Cerebellar nuclear complex (tissue), 1 donor: ENCODE data around the gene BCL2.

ENCODE experiments used
- DNase-seq, 2 experiments: peaks; one replicate each; lab custom pipeline; 2025; lab: John Stamatoyannopoulos, UW

The BCL2 gene

DNA sequence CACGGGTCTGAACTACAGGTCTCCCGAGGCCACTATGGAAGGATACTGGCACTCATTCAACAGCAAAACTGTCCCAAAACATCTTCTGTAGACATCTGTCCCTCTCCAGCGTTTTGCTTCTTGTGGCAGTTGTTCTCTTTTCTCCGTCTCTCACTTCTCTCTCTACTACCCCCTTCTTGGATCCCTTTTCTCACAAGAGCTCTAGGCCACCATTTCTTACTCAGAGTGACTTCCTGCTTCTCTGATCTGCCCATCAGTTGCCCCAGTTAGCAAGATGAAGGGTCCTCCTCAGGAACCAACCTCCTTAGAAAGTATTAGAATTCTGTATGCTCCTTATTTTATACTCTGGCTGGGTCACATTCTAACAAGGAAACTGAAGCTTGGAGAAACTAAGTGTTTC lies 32.6 kb downstream of the BCL2 start:
- DNase-seq: no peak

DNA sequence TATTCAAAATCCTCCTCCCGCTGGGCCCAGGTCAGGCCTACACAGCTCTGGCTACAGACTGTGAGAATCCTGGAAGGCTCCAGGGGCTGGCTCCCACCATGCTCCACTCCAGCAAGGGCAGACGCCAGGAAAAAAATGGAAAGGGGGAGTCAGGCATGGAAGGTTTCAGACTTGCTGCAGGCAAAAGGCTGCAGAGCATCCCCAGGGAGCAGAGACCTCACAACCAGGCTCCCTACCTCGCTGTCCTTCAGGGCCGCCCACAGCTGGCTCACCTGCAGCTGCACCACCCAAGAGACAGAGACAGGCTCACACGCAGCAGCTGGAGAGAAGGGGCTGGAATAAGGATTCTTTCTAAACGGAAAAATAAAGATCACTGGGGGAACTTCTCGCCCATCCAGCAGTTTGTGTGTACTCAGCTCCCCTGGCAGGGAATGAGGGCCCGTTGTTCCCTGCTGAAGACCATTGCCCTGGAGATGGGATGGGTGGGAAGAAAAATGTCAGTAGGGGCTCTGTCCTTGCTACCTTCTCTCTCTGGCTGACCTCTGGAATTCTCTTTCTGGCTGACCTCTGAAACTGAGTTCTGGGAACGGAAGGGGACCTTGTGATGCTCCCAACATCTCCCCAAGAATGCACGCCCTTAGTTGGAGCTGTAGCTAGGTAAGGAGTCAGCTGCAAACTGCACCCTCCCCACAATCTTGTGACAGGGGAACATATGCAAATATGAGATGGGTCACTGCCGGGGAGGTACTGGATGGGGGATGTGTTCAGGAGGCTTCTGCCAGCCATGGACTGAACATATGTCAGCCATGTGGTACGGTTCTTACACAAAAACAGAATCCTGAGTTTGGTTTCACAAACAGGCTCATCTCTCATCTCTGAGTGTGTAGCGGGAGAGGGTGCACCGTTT lies 34.5 kb downstream of the BCL2 start:
- DNase-seq: no peak

DNA sequence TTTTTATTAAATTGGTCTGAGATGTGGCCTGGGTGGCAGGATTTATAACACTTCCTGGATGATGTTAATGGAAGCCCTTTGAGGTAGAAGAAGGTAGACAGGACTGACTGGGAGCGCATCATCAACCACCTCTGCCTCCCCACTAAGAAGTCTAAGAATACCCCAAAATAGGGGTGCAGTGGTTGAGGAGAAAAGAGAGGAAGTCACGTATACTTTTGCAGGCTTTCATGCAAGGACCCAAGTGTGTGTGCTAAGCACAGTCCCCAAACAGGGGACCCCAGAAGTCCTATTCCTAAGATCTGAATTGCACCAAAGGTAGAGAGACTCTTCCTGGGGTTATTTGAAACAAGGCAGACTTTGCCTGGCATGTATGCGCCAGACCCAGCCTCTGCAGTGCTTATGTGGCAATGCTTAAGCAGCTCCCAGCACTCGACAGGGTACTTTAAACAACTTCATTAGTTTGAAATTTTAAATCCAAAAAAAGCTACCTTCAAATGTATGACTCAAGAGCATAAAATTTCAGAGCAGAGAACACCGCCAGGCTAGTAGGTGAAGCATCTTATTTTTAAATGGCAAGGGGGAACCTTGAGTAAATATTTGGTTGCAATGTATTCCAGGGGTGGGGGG lies 35.3 kb downstream of the BCL2 start:
- no peak for DNase-seq

DNA sequence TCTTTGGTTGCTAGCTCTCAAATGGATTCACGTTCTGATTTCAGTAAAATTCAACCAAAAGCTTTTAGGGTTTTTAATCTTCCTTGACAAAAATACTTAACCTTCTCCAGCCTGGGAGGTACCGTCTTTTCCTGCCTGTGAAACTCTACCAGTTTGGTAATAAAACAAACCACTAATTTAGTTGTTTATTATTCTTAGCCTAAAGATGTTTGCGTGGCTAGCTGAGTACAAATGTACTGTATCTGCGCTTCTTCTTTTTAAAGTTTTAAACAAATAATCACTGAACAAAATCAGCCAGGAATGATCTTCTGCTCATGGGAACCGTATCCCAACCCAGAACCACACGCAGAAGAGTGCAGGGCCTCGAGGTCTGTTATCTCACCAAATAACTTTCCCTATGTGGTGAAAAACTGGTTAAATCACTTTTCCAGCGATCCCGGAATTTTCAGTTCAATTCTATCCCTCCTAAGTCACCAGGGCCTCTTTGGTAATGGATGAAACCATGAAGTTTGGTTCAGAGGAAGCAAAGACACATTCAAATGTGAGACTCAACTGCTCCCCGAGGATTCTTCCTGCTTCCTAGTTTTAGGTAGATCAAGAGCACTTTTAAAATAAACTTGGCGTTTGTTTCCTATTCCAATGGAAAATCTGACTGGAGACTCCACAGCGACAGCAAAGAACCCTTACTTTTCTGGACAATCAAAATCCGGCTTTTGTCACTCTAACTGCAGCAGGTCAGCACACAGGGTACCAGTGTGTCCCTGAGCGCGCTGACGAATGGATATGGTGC lies 36.1 kb downstream of the BCL2 start:
- DNase-seq: no peak

DNA sequence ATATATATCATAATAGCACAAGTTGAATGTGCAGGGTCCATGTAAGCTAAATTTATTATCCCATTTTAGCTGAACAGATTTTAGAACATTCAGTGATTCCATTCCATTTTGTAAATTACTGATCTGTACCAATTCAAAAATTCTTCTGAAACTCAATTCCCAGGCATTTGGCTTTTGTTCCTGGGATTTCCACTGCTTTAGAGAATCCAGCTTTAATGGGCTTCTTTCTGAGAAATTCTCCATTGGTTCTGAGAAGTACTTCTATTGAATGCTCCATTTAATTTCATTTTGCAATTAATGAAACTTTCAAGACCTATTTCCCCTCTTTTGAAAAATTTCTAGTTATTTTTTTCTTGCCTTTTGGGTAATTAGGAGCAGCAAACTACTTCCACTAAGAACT lies 36.8 kb downstream of the BCL2 start:
- DNase-seq: no peak

DNA sequence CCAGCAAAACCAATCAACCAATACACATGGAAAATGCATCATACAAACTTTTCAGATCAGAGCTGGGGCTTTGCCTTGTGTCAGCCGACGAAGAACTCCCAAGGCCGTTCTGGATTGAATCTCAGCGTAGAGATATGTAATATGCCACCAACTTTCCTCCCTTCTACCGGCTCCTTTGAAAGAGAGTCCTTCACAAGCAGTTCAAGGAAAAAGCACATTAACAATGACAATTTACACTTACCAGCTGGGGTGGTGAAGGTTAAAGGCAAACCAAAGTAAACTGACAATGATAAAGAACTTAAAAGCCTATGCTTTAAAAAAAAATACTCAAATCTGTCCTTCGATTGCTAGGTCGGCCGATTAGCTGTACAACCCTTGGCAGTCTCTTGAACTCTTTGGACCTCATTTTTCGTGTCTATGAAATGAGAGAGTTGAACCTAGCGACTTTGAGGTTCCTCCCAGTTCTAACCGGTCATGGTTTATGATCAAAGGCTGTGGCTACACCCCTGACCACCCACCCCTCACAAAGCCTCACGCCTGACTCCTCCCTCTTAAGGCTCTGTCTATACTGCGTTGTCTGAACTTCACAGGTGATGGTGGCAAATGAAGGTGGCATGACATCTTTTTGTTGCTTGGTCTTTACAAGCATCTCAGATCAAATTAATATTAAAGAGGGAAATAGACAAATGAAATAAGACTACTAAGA lies 46.2 kb downstream of the BCL2 start:
- DNase-seq: no peak

DNA sequence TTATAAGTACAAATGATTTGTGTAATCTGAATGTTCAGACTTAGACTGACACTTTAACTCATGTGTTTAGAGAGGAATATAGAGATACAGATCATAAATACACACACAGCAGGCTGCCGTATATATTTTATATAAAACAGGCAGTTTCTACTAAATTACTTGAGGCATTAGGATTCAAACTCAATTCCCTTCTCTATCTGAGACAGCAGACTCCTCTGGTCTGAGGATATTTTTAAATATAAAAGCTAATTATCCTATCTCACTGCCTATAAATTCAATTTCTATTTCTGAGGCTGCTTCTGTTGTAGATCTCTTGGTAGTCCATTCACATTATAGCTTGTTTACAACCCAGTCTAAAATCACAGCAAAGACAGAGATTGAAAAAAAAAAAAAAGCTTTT lies 46.9 kb downstream of the BCL2 start:
- DNase-seq: no peak

DNA sequence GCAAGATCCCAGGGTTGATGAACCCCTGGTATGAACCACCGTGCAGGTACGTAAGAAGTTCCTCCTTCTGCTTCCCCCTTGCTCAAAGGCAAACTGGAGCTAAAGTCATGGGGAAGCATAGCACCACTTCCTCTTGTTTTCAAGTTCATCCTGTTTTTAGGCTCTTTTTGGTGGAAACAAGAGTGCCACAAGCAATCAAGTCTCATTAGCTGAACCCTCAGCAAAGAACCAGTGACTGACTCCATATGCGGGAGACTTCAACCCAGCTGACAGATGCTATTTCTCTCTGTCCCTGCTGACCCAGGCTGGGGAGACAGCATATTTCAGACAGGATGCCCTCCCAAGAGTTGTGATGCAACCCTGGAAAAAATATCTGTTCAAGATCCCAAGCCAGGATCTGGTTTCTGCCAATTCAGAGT lies 47.7 kb downstream of the BCL2 start:
- DNase-seq: no peak

DNA sequence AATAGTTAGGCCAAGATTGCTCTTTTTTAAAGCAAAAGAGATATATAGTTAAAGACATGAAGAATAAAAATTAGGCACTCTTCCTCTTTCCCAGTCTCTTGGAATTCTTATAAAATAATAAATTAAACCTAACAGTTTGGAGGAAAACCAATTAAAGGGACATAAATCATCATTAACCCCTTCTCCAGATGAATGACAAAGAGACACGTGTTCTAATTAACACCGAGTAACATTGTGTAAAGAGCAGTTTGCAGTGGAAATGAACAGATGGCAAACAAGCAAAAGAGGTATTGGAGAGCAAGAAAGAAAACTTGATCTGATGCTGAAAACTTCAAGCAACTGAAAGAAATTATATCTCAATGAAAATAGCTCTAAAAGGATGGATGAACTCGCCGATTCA lies 48.4 kb downstream of the BCL2 start:
- no peak for DNase-seq

DNA sequence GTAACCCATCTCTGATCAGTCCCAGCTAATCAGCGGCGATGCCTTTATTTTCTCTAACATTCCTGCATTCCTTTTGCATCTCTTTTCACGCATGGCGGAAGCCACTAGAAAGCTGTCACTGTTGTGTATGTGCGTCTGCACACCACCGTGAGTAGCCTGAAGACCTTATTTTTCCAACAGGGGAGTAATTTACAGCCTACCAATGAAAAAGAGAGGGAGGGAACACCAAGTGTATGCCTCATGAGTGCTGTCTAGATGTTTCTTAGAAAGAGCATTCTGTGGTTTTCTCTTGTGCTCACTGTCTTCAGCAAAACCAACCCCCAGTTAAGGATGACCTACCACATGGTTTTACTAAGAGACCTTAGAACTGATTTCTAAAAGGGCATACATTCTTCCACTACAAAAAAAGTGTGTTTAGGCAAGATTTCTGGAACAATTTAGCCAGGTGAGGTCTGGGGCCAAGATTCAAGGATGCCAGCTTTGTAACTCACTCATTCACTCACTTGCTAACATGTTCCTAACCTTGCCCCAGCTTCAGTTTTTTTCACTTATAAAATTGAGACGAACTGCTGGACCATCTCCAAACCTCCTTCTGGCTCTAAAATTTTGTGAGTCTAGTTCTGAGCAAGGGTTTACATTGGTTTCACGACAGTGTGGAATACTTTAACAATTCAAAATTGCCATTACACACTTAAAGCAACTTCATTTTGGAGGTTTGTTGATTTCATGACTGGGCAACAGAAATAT lies 51.4 kb downstream of the BCL2 start:
- DNase-seq: no peak

DNA sequence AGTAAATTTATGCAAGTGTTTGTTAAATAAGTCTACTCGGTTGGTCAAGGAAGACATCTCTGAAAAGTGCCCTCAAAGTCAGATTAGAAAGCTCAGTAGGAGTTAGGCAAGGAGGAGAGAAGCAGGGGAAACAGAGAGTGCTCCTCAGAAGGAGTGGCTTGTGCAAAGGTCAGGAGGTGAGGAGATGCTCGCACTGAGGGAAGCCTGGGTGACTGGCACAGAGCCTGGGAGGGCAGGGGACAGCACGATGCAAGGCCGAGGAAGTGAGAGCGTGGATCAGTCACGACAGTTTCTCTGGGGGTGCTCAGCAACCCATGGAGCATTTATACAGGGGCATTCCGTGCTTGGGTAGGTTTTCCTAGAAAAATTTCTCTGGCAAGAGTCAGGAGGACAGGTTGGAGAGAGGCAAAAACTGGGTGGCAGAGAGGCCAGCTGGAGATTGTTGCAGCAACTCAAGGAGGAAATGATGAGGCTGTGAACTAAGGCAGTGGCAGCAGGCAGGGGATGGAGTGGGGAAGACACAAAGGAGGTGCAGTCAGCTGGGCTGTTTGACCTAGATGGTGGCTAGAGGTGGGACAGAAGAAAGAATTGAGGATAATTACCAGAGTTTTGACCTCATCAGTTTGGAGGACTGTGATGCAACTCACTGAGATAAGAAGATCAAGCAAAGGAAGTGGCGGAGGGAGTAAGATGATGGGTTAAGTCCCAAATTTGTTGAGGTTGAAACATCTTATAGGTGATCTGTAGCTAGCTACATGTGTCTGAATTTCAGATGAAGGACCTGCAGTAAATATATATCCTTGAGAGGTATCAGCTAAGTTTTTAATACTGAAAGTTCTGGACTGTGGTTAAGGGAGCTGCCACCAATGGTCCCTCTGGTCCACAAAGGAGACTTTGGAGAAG lies 52.4 kb downstream of the BCL2 start:
- no peak for DNase-seq

DNA sequence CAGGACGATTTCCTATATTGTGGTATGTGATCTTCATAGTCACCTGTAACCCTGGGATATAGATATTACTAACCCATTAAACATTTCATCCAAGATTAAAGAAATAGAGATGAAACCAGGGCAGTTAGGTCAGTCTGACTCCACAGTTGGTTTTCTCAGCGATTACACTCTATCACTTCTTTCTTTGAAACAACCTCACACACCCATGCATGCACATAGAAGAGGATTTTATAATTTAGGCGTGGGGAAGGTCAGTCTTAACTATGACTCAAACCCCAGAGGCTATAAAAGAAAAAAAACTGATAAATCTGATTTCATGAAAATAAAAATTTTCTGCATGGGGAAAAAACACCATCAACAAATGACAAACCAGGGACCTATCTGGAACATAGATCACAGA lies 54.2 kb downstream of the BCL2 start:
- no peak for DNase-seq

DNA sequence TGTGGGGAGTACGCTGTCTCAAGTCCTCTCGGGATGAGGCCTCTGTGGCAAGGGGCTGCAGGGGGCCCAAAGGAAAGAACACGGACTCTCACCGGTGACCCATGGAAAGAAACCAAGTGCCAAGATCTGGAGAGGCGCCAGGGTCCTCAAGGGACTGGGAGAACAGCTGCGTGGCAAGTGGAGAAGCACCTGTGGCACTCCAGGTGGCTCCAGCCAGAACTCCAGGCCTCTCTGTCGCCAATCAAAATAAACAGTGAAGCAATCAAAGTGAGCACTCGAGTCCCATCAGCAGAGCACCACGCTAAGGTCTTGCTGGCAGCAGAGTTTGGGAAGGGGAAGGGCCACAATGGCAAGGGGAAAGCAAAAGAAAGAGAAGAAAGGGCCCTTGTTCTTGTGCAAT lies 54.7 kb downstream of the BCL2 start:
- no peak for DNase-seq

DNA sequence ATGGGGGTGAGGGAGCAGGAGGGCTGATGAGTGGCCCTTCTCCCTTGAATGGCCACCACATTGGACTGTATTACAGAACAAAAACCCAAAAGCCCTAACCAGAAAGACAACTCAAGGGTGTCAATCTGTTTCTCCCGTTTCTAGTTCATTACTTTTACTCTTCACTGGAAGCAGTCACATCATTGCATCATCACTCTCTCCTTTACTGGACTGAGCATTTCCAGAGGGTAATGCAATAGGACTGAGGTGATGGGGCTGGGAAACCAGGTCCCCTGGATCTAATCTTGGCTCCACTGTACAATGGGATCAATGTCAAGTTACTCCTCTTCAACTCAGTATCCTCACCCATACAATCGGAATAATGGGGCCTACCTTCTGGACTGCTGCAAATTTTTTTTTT lies 56.1 kb downstream of the BCL2 start:
- DNase-seq: no peak

DNA sequence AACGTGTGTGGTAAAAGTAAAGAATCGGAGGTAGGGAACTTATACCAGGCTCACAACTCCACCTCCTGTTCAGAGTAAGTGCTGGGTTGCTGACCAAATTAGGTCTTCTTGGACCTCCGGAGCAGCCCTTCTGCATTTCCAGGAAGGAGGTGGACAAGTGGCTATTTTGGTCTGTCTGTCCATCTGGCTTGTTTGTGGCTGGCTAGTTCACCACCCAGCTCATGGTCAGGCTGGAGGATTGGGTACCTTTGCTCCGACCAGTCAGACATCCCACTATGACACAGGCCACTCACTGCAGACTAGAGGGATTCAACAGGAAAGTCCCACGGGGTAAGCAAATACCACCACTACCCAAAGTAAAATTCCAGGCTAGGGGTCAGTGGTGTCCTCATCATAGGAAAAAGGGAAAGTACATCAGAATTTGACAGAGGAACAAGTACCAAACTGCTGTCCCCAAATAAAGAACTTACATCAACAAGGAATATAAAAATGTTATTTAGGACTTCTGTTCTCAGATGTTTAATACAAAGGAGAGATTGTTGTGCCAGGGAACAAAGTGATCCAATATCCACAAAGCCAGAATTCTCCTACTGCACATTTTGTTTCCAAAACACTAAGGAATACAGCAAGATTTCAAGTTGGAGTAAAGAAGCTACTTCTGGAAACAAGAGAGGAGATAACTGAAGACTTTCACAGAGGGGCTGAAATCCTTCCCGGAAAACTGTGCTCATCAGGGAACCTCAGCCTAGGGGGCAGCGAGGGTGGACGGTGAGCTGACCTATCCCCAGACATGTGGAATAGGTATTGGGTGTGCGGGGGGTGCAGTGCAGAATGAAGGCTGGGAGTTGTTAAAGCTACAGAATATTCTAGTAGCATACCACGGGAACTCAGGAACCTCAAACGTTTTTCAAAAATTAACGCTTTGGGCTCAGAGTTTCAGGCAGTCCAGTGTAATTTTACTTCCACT lies 56.9 kb downstream of the BCL2 start:
- DNase-seq: no peak

DNA sequence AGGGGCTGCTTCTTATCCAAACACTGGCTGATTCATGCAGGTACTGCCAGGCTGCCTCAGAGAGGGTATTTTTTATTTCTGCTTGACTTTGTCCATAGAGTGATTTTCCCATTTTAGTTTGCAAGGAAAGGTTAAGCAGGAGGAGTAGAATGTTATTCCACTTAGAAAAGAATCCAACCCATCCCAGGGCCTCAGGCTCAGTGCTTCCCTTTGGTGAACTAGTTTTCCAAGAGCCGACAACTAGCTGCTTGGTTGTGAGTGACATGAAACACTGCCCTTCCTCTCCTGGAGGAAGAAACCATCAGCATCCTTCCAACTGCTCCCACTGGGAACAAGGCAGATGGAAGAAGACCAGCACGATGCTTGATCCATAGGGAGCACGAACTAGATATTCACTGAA lies 58.5 kb downstream of the BCL2 start:
- DNase-seq: no peak

DNA sequence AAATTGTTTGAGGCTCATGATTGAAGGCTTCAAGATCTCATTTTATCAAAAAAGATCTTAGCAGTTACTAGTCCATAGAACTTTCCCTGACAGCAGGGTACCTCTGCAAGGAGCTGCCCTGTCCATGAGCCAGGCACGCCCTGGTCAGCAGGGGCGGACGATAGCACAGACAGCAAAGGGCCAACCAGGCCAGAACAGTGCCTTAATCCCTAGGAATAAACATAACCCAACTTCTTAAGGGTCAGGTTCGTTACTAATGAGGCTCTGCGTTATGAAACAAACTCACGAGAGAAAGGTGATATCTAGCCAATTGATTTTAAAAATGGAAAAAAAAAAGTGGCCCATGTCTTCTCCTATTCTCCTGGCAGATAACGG lies 59.2 kb downstream of the BCL2 start:
- DNase-seq: no peak

DNA sequence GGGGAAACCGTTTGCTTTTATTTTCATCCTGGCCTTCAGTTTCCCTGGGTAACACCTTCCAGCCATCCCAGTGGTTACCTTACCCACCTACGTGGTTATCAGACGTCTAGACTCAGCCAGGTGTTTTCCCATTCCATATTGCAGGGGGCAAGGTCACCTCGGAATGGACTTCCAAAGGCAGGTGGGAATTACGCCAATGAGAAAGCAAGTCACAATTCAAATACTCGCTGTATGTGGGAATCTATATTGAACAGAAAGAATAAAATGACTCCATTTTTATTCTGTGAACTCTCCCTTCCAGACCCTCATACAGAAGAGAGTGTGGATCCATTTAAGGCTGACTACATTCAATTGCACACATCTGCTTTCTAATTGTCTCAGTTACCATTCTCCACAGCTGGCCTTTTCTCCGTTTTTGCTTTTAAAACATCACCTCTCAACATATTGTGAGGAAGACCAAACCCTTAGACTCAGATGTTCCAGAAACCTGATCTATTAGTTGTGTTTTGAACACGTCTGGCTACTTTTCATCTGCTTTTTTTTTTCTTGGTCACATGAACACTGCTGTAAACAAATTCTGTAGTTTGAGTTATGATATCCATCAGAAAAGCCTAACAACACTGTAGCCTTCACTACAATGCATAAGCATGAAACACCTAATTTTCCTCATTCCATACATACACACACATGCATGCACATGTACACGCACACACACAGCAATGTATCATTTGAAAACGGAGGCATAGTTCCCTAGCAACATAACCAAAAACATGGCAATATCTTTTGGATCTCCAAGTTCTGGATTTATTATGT lies 59.8 kb downstream of the BCL2 start:
- no peak for DNase-seq
